Neural cell (in vitro differentiated cells): Measurements from ENCODE around the gene ERRFI1. TPM values are rescaled to one million over a fixed set of nuclear protein-coding genes. Genes with fewer than 3 reads are reported as not detected.

Experiments
- H2AFZ ChIP-seq: fragments of 200-600, 300-800 bp; sonication (generic), shearing (Covaris generic); 2 replicates; pipeline ENCODE4 v1.6.0; 2014; ENCODE audit warnings: low read depth, mild to moderate bottlenecking, antibody characterized with exemption, low read length, moderate library complexity
- H3F3A ChIP-seq: fragments of 200-600 bp; shearing (Covaris generic); 2 replicates; pipeline ENCODE4 v1.6.1; 2016; ENCODE audit warnings: mild to moderate bottlenecking, moderate library complexity, mixed read lengths, antibody characterized with exemption, low read length; ENCODE audit not compliant: insufficient read depth, poor library complexity, severe bottlenecking
- H3K27ac ChIP-seq: fragments of 200-600, 300-800 bp; sonication (generic), shearing (Covaris generic); 2 replicates; pipeline ENCODE4 v1.5.1; 2014; ENCODE audit warnings: mild to moderate bottlenecking, low read length, moderate library complexity
- H3K27me3 ChIP-seq: fragments of 300-800, 200-600 bp; sonication (generic), shearing (Covaris generic); 2 replicates; pipeline ENCODE4 v1.6.0; 2014; ENCODE audit warnings: mild to moderate bottlenecking, low read depth, low read length, moderate library complexity; ENCODE audit not compliant: insufficient read depth
- H3K36me3 ChIP-seq: fragments of 300-800, 200-600 bp; sonication (generic), shearing (Covaris generic); 2 replicates; pipeline ENCODE4 v1.5.1; 2014; ENCODE audit warnings: mild to moderate bottlenecking, antibody characterized with exemption, low read length, moderate library complexity; ENCODE audit not compliant: insufficient read depth
- H3K4me2 ChIP-seq: fragments of 300-800, 200-600 bp; sonication (generic), shearing (Covaris generic); 2 replicates; pipeline ENCODE4 v1.6.0; 2014; ENCODE audit warnings: mild to moderate bottlenecking, low read length
- H3K4me3 ChIP-seq: fragments of 300-800, 200-600 bp; sonication (generic), shearing (Covaris generic); 2 replicates; pipeline ENCODE4 v1.5.1; 2014; ENCODE audit warnings: mild to moderate bottlenecking, low read length, moderate library complexity
- H3K79me2 ChIP-seq: fragments of 200-600 bp; shearing (Covaris generic); replicated peaks from 2 replicates; pipeline ENCODE4 v1.6.0; 2014; ENCODE audit warnings: mild to moderate bottlenecking, low read length, moderate library complexity; ENCODE audit not compliant: insufficient read depth
- H3K9ac ChIP-seq: fragments of 300-800, 200-600 bp; sonication (generic), shearing (Covaris generic); 2 replicates; pipeline ENCODE4 v1.6.1; 2016; ENCODE audit warnings: mild to moderate bottlenecking, low read length, mixed read lengths
- H3K9me2 ChIP-seq: fragments of 200-600 bp; shearing (Covaris generic); 2 replicates; pipeline ENCODE4 v1.6.1; 2016; ENCODE audit warnings: mild to moderate bottlenecking, low read length, mixed read lengths; ENCODE audit not compliant: insufficient read depth
- H3K9me3 ChIP-seq: fragments of 200-600, 300-800 bp; sonication (generic), shearing (Covaris generic); 2 replicates; pipeline ENCODE4 v1.6.1; 2016; ENCODE audit warnings: mild to moderate bottlenecking, mixed run types, low read length, moderate library complexity, mixed read lengths
- H4K20me1 ChIP-seq: fragments of 200-600 bp; shearing (Covaris generic); 2 replicates; pipeline ENCODE4 v1.6.1; 2016; ENCODE audit warnings: mild to moderate bottlenecking, mixed run types; ENCODE audit not compliant: insufficient read depth
- CTCF ChIP-seq: fragments of 450-650 bp; IDR thresholded peaks from 2 replicates; pipeline ENCODE4 v1.5.1; 2014; ENCODE audit warnings: antibody characterized with exemption, mild to moderate bottlenecking, moderate library complexity; ENCODE audit not compliant: poor library complexity, severe bottlenecking
- EP300 ChIP-seq: fragments of 450-650 bp; conservative IDR thresholded peaks from 2 replicates; pipeline ENCODE4 v1.6.1; 2014; ENCODE audit warnings: antibody characterized with exemption, mild to moderate bottlenecking, moderate library complexity; ENCODE audit not compliant: poor library complexity, severe bottlenecking
- EZH2 ChIP-seq: fragments of 200-600, 300-800 bp; shearing (Covaris generic), sonication (generic); IDR thresholded peaks from 2 replicates; pipeline ENCODE4 v1.6.1; 2014; ENCODE audit warnings: antibody characterized with exemption, low read length, borderline replicate concordance, mild to moderate bottlenecking; ENCODE audit not compliant: insufficient read depth, poor library complexity, severe bottlenecking
- MXI1 ChIP-seq: fragments of 450-650 bp; conservative IDR thresholded peaks from 2 replicates; pipeline ENCODE4 v1.6.1; 2014; ENCODE audit warnings: antibody characterized with exemption, mild to moderate bottlenecking; ENCODE audit not compliant: poor library complexity, severe bottlenecking
- POLR2AphosphoS5 ChIP-seq: IDR thresholded peaks from 2 replicates; pipeline ENCODE4 v1.6.1; 2012
- RAD21 ChIP-seq: fragments of 450-650 bp; conservative IDR thresholded peaks from 2 replicates; pipeline ENCODE4 v1.6.1; 2014; ENCODE audit warnings: antibody characterized with exemption, mild to moderate bottlenecking, moderate library complexity
- REST ChIP-seq: IDR thresholded peaks from 2 replicates; pipeline ENCODE4 v1.6.1; 2012; ENCODE audit warnings: borderline replicate concordance
- SMC3 ChIP-seq: fragments of 450-650 bp; conservative IDR thresholded peaks from 2 replicates; pipeline ENCODE4 v1.6.1; 2014; ENCODE audit warnings: antibody characterized with exemption, mild to moderate bottlenecking, moderate library complexity; ENCODE audit not compliant: poor library complexity
- TAF1 ChIP-seq: IDR thresholded peaks from 2 replicates; pipeline ENCODE4 v1.6.1; 2012; ENCODE audit warnings: low read depth
- polyA plus RNA-seq: library from polyadenylated mRNA; depleted of rRNA; stranded (reverse); fragments of >200 nt; gene quantifications from 2 replicates; pipeline ENCODE4 v1.2.3, GENCODE V29; 2014

Gene ERRFI1
- polyA plus RNA-seq, 1 donor from 2014 or later, result 72.9 TPM

- no peak overlapping the region for H3K27ac ChIP-seq
- H3K36me3 ChIP-seq, result peaks cover 13% of the 10 kb centered on the region
These were observed 58.9 kb downstream of the ERRFI1 start for GRCh38 chr1:7967196-7967595.

GRCh38 chr1:7964476-7964875, 61.6 kb downstream of the ERRFI1 start:
- Histone ChIP-seq H4K20me1 (no peaks in the 10 kb centered on the region), H2AFZ (no peak overlapping the region), H3K9ac (no peak overlapping the region), H3K9me3 (no peaks in the 10 kb centered on the region), H3K9me2 (no peaks in the 10 kb centered on the region), H3K4me2 (no peak overlapping the region), H3K27me3 (no peaks in the 10 kb centered on the region), H3K79me2 (peaks cover 22% of the 10 kb centered on the region), H3K27ac (no peak overlapping the region), H3K36me3 (peaks cover 5% of the 10 kb centered on the region), H3K4me3 (no peak overlapping the region), H3F3A (peaks cover 4% of the 10 kb centered on the region)
- no peak for TF ChIP-seq REST
- TF ChIP-seq SMC3, result no peak
- no peak for TF ChIP-seq POLR2AphosphoS5
- TF ChIP-seq CTCF, result no peak
- no peak for TF ChIP-seq MXI1
- no peak for TF ChIP-seq EZH2

More at GRCh38 chr1:7967196-7967595, 58.9 kb downstream of the ERRFI1 start:
- no peak overlapping the region for H3K9ac ChIP-seq
- TF ChIP-seq EP300 (no peak), EZH2 (no peak), CTCF (no peak), REST (no peak), RAD21 (no peak), TAF1 (no peak), POLR2AphosphoS5 (no peak), MXI1 (no peak), SMC3 (no peak)
- no peak overlapping the region for H3K4me2 ChIP-seq
- H3K9me2 ChIP-seq, result no peaks in the 10 kb centered on the region
- H3K79me2 ChIP-seq, result peaks cover 17% of the 10 kb centered on the region
- H4K20me1 ChIP-seq, result no peaks in the 10 kb centered on the region
- H3K9me3 ChIP-seq, result no peaks in the 10 kb centered on the region
- no peak overlapping the region for H2AFZ ChIP-seq
- H3K4me3 ChIP-seq, result no peak overlapping the region
- no peaks in the 10 kb centered on the region for H3K27me3 ChIP-seq
- no peaks in the 10 kb centered on the region for H3F3A ChIP-seq
